GM19397 (cell line): ENCODE data around the gene ACAD10.

Experiments used
- ATAC-seq: cut with Tn5 transposase; IDR thresholded peaks from one replicate; pipeline ENCODE4 v1.9.1; 2021; ENCODE audit warnings: mild to moderate bottlenecking, moderate library complexity; ENCODE audit not compliant: unreplicated experiment

The ACAD10 gene

GRCh38 chr12:111806304-111806703 lies 120.5 kb downstream of the ACAD10 start:
- no peak for ATAC-seq
